GM12878 (cell line): ENCODE results near the gene NSUN5. TPM values are rescaled to one million over a fixed set of nuclear protein-coding genes. Genes with fewer than 3 reads are reported as not detected.
A peak's percentile ranks its signal among the peaks of the same experiment; 100 is the strongest.
"Not testable (repeated sequence)": the region's sequence is repeated elsewhere in the genome, so short reads cannot be mapped to it uniquely, and the experiment has no call there.

Experiments
- ATAC-seq: fragments of 200-7000 bp; cut with Tn5 transposase; 3 replicates; pipeline ENCODE4 v1.9.1; 2020; ENCODE audit warnings: mild to moderate bottlenecking, moderate library complexity
- BruUV-seq: library from RNA; stranded (reverse); fragments of 400-500 nt; replicated peaks from 2 replicates; lab custom pipeline; 2021; lab: Mats Ljungman, UMichigan
- CTCF ChIA-PET: fragments of 300-600 bp; sonication (Branson Sonifier 250); formaldehyde crosslinking; extraction: SDS; loops from one replicate; lab custom pipeline; 2021; ENCODE audit warnings: inconsistent platforms; lab: Yijun Ruan, JAX
- POLR2A ChIA-PET: fragments of 350-600 bp; formaldehyde crosslinking; extraction: SDS; loops from one replicate; lab custom pipeline; 2021; ENCODE audit warnings: inconsistent platforms; lab: Charles Lee
- RAD21 ChIA-PET: fragments of 300-600 bp; sonication (Branson Sonifier 250); formaldehyde crosslinking; loops from one replicate; lab custom pipeline; 2023; ENCODE audit warnings: antibody characterized with exemption; ENCODE audit not compliant: unreplicated experiment; lab: Charles Lee
- SMC1A ChIA-PET: fragments of 300-600 bp; sonication (Branson Sonifier 250); formaldehyde crosslinking; loops from one replicate; lab custom pipeline; 2023; ENCODE audit not compliant: unreplicated experiment, uncharacterized antibody; lab: Charles Lee
- DNase-seq: peaks from one replicate; pipeline ENCODE4 v3.0.0-alpha.2; 2011; ENCODE audit warnings: low read depth, low spot score
- FAIRE-seq: peaks from 3 replicates; lab custom pipeline; 2011; peaks lifted over from hg19 to GRCh38; lab: Jason Lieb, UNC
- H2AFZ ChIP-seq: 2 replicates; pipeline ENCODE4 v1.6.0; 2011; ENCODE audit warnings: low read depth, low read length, control low read depth; ENCODE audit not compliant: control insufficient read depth
- H3K27ac ChIP-seq: 2 replicates; pipeline ENCODE4 v1.5.1; 2011; ENCODE audit warnings: control low read depth; ENCODE audit not compliant: control insufficient read depth, insufficient read depth
- H3K27me3 ChIP-seq, 2 experiments: replicated peaks in 1 of 2; 2 replicates each; pipeline versions ENCODE4 v1.6.0 to v1.6.1; 2011; ENCODE audit warnings: low read length in 1 of 2; ENCODE audit not compliant: control insufficient read depth in 2 of 2, insufficient read depth in 2 of 2
- H3K36me3 ChIP-seq, 2 experiments: 2 replicates each; pipeline ENCODE4 v1.5.1; 2011; ENCODE audit warnings: low read length in 1 of 2; ENCODE audit not compliant: control insufficient read depth in 2 of 2, insufficient read depth in 2 of 2
- H3K4me1 ChIP-seq: 2 replicates; pipeline ENCODE4 v1.6.1; 2011; ENCODE audit warnings: mild to moderate bottlenecking, low read length, moderate library complexity, mixed read lengths; ENCODE audit not compliant: control insufficient read depth, insufficient read depth
- H3K4me2 ChIP-seq: 2 replicates; pipeline ENCODE4 v1.6.0; 2011; ENCODE audit warnings: control low read depth; ENCODE audit not compliant: control insufficient read depth, insufficient read depth
- H3K4me3 ChIP-seq: fragments of 200-600 bp; sonication (generic); 2 replicates; pipeline ENCODE4 v1.5.1; 2016
- H3K79me2 ChIP-seq: 2 replicates; pipeline ENCODE4 v1.6.0; 2011; ENCODE audit warnings: low read length; ENCODE audit not compliant: control insufficient read depth, insufficient read depth
- H3K9ac ChIP-seq: 2 replicates; pipeline ENCODE4 v1.8.0; 2011; ENCODE audit warnings: low read length, control low read depth, mixed read lengths; ENCODE audit not compliant: control insufficient read depth, insufficient read depth
- H3K9me3 ChIP-seq: replicated peaks from 3 replicates; pipeline ENCODE4 v1.5.1; 2011; ENCODE audit warnings: mild to moderate bottlenecking, low read length; ENCODE audit not compliant: control insufficient read depth, insufficient read depth
- H4K20me1 ChIP-seq: 2 replicates; pipeline ENCODE4 v1.6.0; 2011; ENCODE audit not compliant: control insufficient read depth, insufficient read depth
- FOXM1 ChIP-seq: IDR thresholded peaks from 2 replicates; pipeline ENCODE4 v1.6.1; 2012; ENCODE audit warnings: low read depth, mild to moderate bottlenecking, inconsistent platforms, low read length, moderate library complexity
- MLLT1 ChIP-seq: fragments of 450-650 bp; IDR thresholded peaks from 2 replicates; pipeline ENCODE4 v1.6.1; 2016; ENCODE audit warnings: mild to moderate bottlenecking
- USF1 ChIP-seq: IDR thresholded peaks from 2 replicates; pipeline ENCODE4 v1.6.1; 2011; ENCODE audit warnings: borderline replicate concordance, low read depth, mild to moderate bottlenecking, moderate library complexity, mixed read lengths, low read length; ENCODE audit not compliant: insufficient read depth; ENCODE audit errors: extremely low read length
- WRNIP1 ChIP-seq: IDR thresholded peaks from 2 replicates; pipeline ENCODE4 v1.6.1; 2011; ENCODE audit warnings: low read depth, low read length, improper control_type of control experiment, borderline replicate concordance
- WGBS: methylation state at CpG from one replicate; pipeline ENCODE4 v1.1.6; 2016; ENCODE audit warnings: low lambda C conversion rate; ENCODE audit not compliant: insufficient replicate concordance, insufficient coverage; ENCODE audit errors: missing lambda C conversion rate; 5-methylcytosine and 5-hydroxymethylcytosine counted together
- in situ Hi-C: fragments of 300-500 bp; cut with MboI; formaldehyde crosslinking; loops from 9 replicates; pipeline ENCODE4 v1.14.3; 2018; ENCODE audit warnings: mixed read lengths
- intact Hi-C: fragments of 100-400 bp; cut with micrococcal nuclease; formaldehyde crosslinking; loops from one replicate; pipeline ENCODE4 v1.14.2; 2022; ENCODE audit not compliant: unreplicated experiment
- polyA plus RNA-seq, 11 experiments: library from polyadenylated mRNA; depleted of rRNA in 4 of 11; unstranded in 6 of 11; stranded (reverse) in 5 of 11; fragments of >200 nt; fragmentation: Nextera tagmentation in 4 of 11; fragmentation: Illumina TruSeq in 1 of 11; extraction: Ambion mirVana in 4 of 11; extraction: Trizol in 1 of 11; gene quantifications; 1 replicate in 1 of 11; 2 replicates in 10 of 11; pipeline versions ENCODE4 v1.2.1 to v1.2.3, GENCODE V29; 2011 to 2016; ENCODE audit warnings: inconsistent platforms in 2 of 11, missing spikeins in 2 of 11, low read depth in 1 of 11
- total RNA-seq, 4 experiments: library from RNA; depleted of rRNA in 3 of 4; stranded (reverse); fragments of >200 nt in 3 of 4; fragmentation: Illumina TruSeq in 1 of 4; extraction: Trizol in 1 of 4; gene quantifications; 2 replicates each; pipeline versions ENCODE4 v1.2.1 to v1.2.3, GENCODE V29; 2013 to 2021

Gene NSUN5
- total and polyA plus RNA-seq, 10 of the 15 experiments (the other 5 are each of a cell fraction or from before 2014, with no cell fraction given), result 2.0 to 63.4 (median 38.2) TPM

GRCh38 chr7:73311421-73311820 is 2.8 kb upstream of the NSUN5 start:
- ATAC-seq, intact Hi-C loops, H4K20me1 ChIP-seq, H3K9ac ChIP-seq, BruUV-seq, in situ Hi-C loops, FAIRE-seq, POLR2A ChIA-PET, RAD21 ChIA-PET, H2AFZ ChIP-seq, H3K27ac ChIP-seq, DNase-seq, SMC1A ChIA-PET, H3K9me3 ChIP-seq, H3K4me3 ChIP-seq, H3K4me2 ChIP-seq, H3K36me3 ChIP-seq, CTCF ChIA-PET, H3K4me1 ChIP-seq, H3K27me3 ChIP-seq: not testable (repeated sequence)
- peaks cover 21% of the 10 kb centered on the region for H3K79me2 ChIP-seq
- 100% methylated on average over 5 of the region's 7 CpGs for WGBS

- RAD21 ChIA-PET, result no interaction called here
- in situ Hi-C loops, result no loop called here
- H2AFZ ChIP-seq, result peak overlapping the region; percentile 67
- BruUV-seq, result TSS peak; percentile 80
- H3K79me2 ChIP-seq, result peaks cover 21% of the 10 kb centered on the region
- no peak for FAIRE-seq
- no peaks in the 10 kb centered on the region for H3K27me3 ChIP-seq
- no peak for DNase-seq
- peak; percentile 82 for ATAC-seq
- intact Hi-C loops, result no loop called here
- H3K36me3 ChIP-seq, result peaks cover 9 to 10% of the 10 kb centered on the region in 2 experiments; a peak in 3 of 4 replicates
- CTCF ChIA-PET, result interaction anchor here (1.8 to 1.9 kb wide), 2 partner anchors 16 to 144 kb away, joined by 4 to 5 read pairs; no protein-coding TSS in a partner anchor
- no peaks in the 10 kb centered on the region for H3K9me3 ChIP-seq
- no peaks in the 10 kb centered on the region; the same call in 1 of the 2 replicates for H3K4me1 ChIP-seq
- SMC1A ChIA-PET, result no interaction called here
- H4K20me1 ChIP-seq, result no peaks in the 10 kb centered on the region
- peak overlapping the region; percentile 50; the same call in 1 of the 2 replicates for H3K27ac ChIP-seq
- H3K4me3 ChIP-seq, result peak overlapping the region; percentile 91
- POLR2A ChIA-PET, result no interaction called here
- peak overlapping the region; percentile 70 for H3K9ac ChIP-seq
- TF ChIP-seq FOXM1 (no peak), WRNIP1 (no peak), MLLT1 (peak; percentile 23; the same call in 1 of the 2 replicates), USF1 (no peak)
- WGBS, result 17% methylated on average over 22 of the region's 43 CpGs
- H3K4me2 ChIP-seq, result peak overlapping the region; percentile 87
Measured at GRCh38 chr7:73308074-73308664, 457 bp downstream of the NSUN5 start.
